ENCODE data around the gene MCUR1.
"Not testable (repeated sequence)": the region's sequence is repeated elsewhere in the genome, so short reads cannot be mapped to it uniquely, and the experiment has no call there.

Gene MCUR1

DNA sequence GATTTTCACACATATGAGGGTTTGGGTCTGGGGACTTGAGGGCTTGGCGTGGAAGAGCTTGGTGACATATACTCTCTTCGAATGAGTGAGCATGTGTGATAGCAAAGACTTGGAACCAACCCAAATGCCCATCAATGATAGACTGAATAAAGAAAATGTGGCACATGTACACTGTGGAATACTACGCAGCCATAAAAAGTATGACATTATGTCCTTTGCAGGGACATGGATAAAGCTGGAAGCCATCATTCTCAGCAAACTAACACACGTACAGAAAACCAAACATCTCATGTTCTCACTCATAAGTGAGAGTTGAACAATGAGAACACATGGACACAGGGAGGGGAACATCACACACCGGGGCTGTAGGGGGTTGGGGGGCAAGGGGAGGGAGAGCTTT, 19.7 kb upstream of the MCUR1 start:
- H3K14ac ChIP-seq (ENCODE audit: low read length); H3K4ac ChIP-seq (ENCODE audit: low read depth, low read length); DNase-seq; H2BK12ac ChIP-seq (ENCODE audit: low read length); H4K8ac ChIP-seq (ENCODE audit: low read depth, low read length); H3K23ac ChIP-seq (ENCODE audit: low read length); H3K27me3 ChIP-seq (ENCODE audit: insufficient read depth, low read length); H2AK5ac ChIP-seq (ENCODE audit: low read length); H3K4me3 ChIP-seq (ENCODE audit: low read depth, low read length); H2BK120ac ChIP-seq (ENCODE audit: insufficient read depth, low read length, poor library complexity); H2BK5ac ChIP-seq (ENCODE audit: low read depth, low read length, poor library complexity); H4K12ac ChIP-seq (ENCODE audit: low read depth, low read length); H2AFZ ChIP-seq (ENCODE audit: insufficient read depth, low read length, poor library complexity); H3K9me3 ChIP-seq (ENCODE audit: insufficient read depth, low read depth, low read length); H3K27ac ChIP-seq (ENCODE audit: low read depth, low read length); H3K79me2 ChIP-seq (ENCODE audit: control insufficient read depth, insufficient read depth, low read length, poor library complexity); H3K79me1 ChIP-seq (ENCODE audit: low read length); H3K36me3 ChIP-seq (ENCODE audit: control insufficient read depth in 1 of 2, insufficient read depth in 2 of 2, low read length in 2 of 2); H4K91ac ChIP-seq (ENCODE audit: low read depth, low read length); H3K9ac ChIP-seq (ENCODE audit: low read length); H3K18ac ChIP-seq (ENCODE audit: low read length); H3K4me2 ChIP-seq (ENCODE audit: low read length); H3K4me1 ChIP-seq (ENCODE audit: control insufficient read depth in 1 of 2, insufficient read depth in 2 of 2, low read length in 2 of 2): not testable (repeated sequence)
- no CpG with 5 or more reads among the region's 5 CpGs for WGBS (ENCODE audit: extremely low coverage, insufficient coverage, insufficient read length)

DNA sequence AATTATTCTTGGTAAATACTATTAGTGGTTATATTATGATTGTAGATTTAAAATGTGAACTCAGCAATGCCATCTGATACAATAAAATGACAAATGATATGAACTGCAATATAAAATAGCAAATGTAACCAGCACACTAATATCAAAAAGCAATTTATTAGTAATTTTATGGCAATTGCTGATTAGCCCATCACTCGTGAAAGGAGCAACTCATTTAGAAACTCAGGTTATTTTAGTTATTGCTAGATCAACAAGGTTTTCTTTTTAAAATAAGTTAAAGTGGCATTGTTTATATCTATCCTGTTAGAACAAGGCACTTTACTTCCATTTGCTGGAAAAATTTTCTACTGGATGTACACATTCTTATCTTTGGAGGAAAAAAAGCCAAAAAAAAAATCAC, 18.4 kb upstream of the MCUR1 start:
- Histone ChIP-seq H3K9me3 (ENCODE audit: insufficient read depth, low read depth, low read length) (peaks cover 2% of the 10 kb centered on the region), H4K12ac (ENCODE audit: low read depth, low read length) (no peak overlapping the region), H4K91ac (ENCODE audit: low read depth, low read length) (no peak overlapping the region), H3K4me2 (ENCODE audit: low read length) (no peak overlapping the region), H2BK12ac (ENCODE audit: low read length) (no peak overlapping the region), H3K23ac (ENCODE audit: low read length) (no peak overlapping the region), H3K4me3 (ENCODE audit: low read depth, low read length) (no peak overlapping the region), H2AK5ac (ENCODE audit: low read length) (no peak overlapping the region), H3K27ac (ENCODE audit: low read depth, low read length) (no peak overlapping the region), H3K14ac (ENCODE audit: low read length) (no peak overlapping the region), H2BK120ac (ENCODE audit: insufficient read depth, low read length, poor library complexity) (no peak overlapping the region), H3K36me3 (ENCODE audit: control insufficient read depth in 1 of 2, insufficient read depth in 2 of 2, low read length in 2 of 2) (no peaks in the 10 kb centered on the region), H3K27me3 (ENCODE audit: insufficient read depth, low read length) (no peaks in the 10 kb centered on the region), H2BK5ac (ENCODE audit: low read depth, low read length, poor library complexity) (no peak overlapping the region), H3K4me1 (ENCODE audit: control insufficient read depth in 1 of 2, insufficient read depth in 2 of 2, low read length in 2 of 2) (no peaks in the 10 kb centered on the region), H3K79me1 (ENCODE audit: low read length) (no peaks in the 10 kb centered on the region), H2AFZ (ENCODE audit: insufficient read depth, low read length, poor library complexity) (no peak overlapping the region), H3K18ac (ENCODE audit: low read length) (no peak overlapping the region), H3K9ac (ENCODE audit: low read length) (no peak overlapping the region), H4K8ac (ENCODE audit: low read depth, low read length) (no peak overlapping the region), H3K4ac (ENCODE audit: low read depth, low read length) (no peak overlapping the region), H3K79me2 (ENCODE audit: control insufficient read depth, insufficient read depth, low read length, poor library complexity) (no peaks in the 10 kb centered on the region)
- WGBS (ENCODE audit: extremely low coverage, insufficient coverage, insufficient read length) = no CpG with 5 or more reads among the region's 1 CpG
- no peak for DNase-seq

DNA sequence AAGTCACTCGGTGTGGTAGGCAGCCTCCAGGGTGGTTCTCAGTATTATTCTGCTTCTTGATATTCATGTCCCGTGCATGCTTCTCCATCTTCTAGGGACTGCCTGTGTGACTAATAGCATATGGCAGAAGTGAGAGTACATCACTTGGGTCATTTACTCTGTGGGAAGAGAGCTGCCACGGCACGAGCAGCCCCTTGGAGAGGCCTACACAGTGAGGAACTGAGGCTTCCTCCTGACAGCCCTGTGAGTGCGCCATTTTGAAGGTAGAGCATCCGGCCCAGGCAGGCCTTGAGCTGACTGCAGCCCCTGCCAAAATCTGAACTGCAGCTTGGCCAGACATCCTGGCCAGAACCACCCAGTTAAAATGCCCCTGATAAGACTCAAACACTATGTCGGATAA, 17.3 kb upstream of the MCUR1 start:
- Histone ChIP-seq H2BK12ac (ENCODE audit: low read length) (no peak overlapping the region), H2AK5ac (ENCODE audit: low read length) (no peak overlapping the region), H4K91ac (ENCODE audit: low read depth, low read length) (no peak overlapping the region), H2BK120ac (ENCODE audit: insufficient read depth, low read length, poor library complexity) (no peak overlapping the region), H3K9me3 (ENCODE audit: insufficient read depth, low read depth, low read length) (peaks cover 2% of the 10 kb centered on the region), H3K18ac (ENCODE audit: low read length) (no peak overlapping the region), H3K79me2 (ENCODE audit: control insufficient read depth, insufficient read depth, low read length, poor library complexity) (no peaks in the 10 kb centered on the region), H3K4me2 (ENCODE audit: low read length) (no peak overlapping the region), H3K9ac (ENCODE audit: low read length) (no peak overlapping the region), H3K36me3 (ENCODE audit: control insufficient read depth in 1 of 2, insufficient read depth in 2 of 2, low read length in 2 of 2) (no peaks in the 10 kb centered on the region), H3K27ac (ENCODE audit: low read depth, low read length) (no peak overlapping the region), H3K23ac (ENCODE audit: low read length) (no peak overlapping the region), H3K4ac (ENCODE audit: low read depth, low read length) (no peak overlapping the region), H4K8ac (ENCODE audit: low read depth, low read length) (no peak overlapping the region), H3K27me3 (ENCODE audit: insufficient read depth, low read length) (no peaks in the 10 kb centered on the region), H3K4me1 (ENCODE audit: control insufficient read depth in 1 of 2, insufficient read depth in 2 of 2, low read length in 2 of 2) (no peaks in the 10 kb centered on the region), H2BK5ac (ENCODE audit: low read depth, low read length, poor library complexity) (no peak overlapping the region), H3K4me3 (ENCODE audit: low read depth, low read length) (no peak overlapping the region), H2AFZ (ENCODE audit: insufficient read depth, low read length, poor library complexity) (no peak overlapping the region), H3K79me1 (ENCODE audit: low read length) (no peaks in the 10 kb centered on the region), H4K12ac (ENCODE audit: low read depth, low read length) (no peak overlapping the region), H3K14ac (ENCODE audit: low read length) (no peak overlapping the region)
- no CpG with 5 or more reads among the region's 7 CpGs for WGBS (ENCODE audit: extremely low coverage, insufficient coverage, insufficient read length)
- DNase-seq = no peak

DNA sequence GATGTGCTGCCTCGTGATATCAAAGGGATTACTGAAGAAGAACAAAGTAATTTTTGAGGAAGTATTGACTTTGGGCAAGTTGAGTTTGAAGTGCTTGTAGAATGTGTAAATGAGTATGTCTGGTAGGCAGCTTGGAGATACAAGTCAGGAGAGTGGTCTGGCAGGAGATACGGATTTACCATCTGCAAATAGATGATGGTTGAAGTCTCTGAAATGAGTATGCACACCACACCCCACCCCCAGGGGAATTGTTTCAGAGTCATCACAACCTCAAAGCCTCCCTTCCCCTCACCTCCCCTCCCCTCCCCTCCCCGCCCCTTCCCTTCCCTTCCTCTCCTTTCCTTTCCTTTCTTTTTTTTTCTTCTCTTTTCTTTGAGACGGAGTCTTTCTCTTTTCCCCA, 16.4 kb upstream of the MCUR1 start:
- no CpG with 5 or more reads among the region's 4 CpGs for WGBS (ENCODE audit: extremely low coverage, insufficient coverage, insufficient read length)
- Histone ChIP-seq H3K36me3 (ENCODE audit: control insufficient read depth in 1 of 2, insufficient read depth in 2 of 2, low read length in 2 of 2) (no peaks in the 10 kb centered on the region), H2BK5ac (ENCODE audit: low read depth, low read length, poor library complexity) (no peak overlapping the region), H3K4ac (ENCODE audit: low read depth, low read length) (no peak overlapping the region), H3K9ac (ENCODE audit: low read length) (no peak overlapping the region), H3K4me2 (ENCODE audit: low read length) (no peak overlapping the region), H3K27ac (ENCODE audit: low read depth, low read length) (no peak overlapping the region), H3K79me1 (ENCODE audit: low read length) (no peaks in the 10 kb centered on the region), H3K14ac (ENCODE audit: low read length) (no peak overlapping the region), H4K8ac (ENCODE audit: low read depth, low read length) (no peak overlapping the region), H2AFZ (ENCODE audit: insufficient read depth, low read length, poor library complexity) (no peak overlapping the region), H3K4me1 (ENCODE audit: control insufficient read depth in 1 of 2, insufficient read depth in 2 of 2, low read length in 2 of 2) (no peaks in the 10 kb centered on the region), H4K12ac (ENCODE audit: low read depth, low read length) (no peak overlapping the region), H2BK120ac (ENCODE audit: insufficient read depth, low read length, poor library complexity) (no peak overlapping the region), H3K9me3 (ENCODE audit: insufficient read depth, low read depth, low read length) (peaks cover 2% of the 10 kb centered on the region), H3K18ac (ENCODE audit: low read length) (no peak overlapping the region), H4K91ac (ENCODE audit: low read depth, low read length) (no peak overlapping the region), H3K27me3 (ENCODE audit: insufficient read depth, low read length) (no peaks in the 10 kb centered on the region), H2AK5ac (ENCODE audit: low read length) (no peak overlapping the region), H3K4me3 (ENCODE audit: low read depth, low read length) (no peak overlapping the region), H2BK12ac (ENCODE audit: low read length) (no peak overlapping the region), H3K79me2 (ENCODE audit: control insufficient read depth, insufficient read depth, low read length, poor library complexity) (no peaks in the 10 kb centered on the region), H3K23ac (ENCODE audit: low read length) (no peak overlapping the region)
- DNase-seq = no peak

Data from trophoblast cell (in vitro differentiated cells and primary cell).